Astrocyte (in vitro differentiated cells and primary cell): ENCODE data around the gene RALGAPA1.

ENCODE experiments used
- CTCF ChIP-seq: IDR thresholded peaks from 2 replicates; pipeline ENCODE4 v1.5.1; 2011; ENCODE audit warnings: low read depth, mild to moderate bottlenecking, inconsistent platforms, low read length, moderate library complexity; ENCODE audit not compliant: insufficient read depth
- EZH2 ChIP-seq: IDR thresholded peaks from 2 replicates; pipeline ENCODE4 v1.6.1; 2012; ENCODE audit warnings: mild to moderate bottlenecking, low read length, inconsistent platforms; ENCODE audit not compliant: insufficient read depth

DNA sequence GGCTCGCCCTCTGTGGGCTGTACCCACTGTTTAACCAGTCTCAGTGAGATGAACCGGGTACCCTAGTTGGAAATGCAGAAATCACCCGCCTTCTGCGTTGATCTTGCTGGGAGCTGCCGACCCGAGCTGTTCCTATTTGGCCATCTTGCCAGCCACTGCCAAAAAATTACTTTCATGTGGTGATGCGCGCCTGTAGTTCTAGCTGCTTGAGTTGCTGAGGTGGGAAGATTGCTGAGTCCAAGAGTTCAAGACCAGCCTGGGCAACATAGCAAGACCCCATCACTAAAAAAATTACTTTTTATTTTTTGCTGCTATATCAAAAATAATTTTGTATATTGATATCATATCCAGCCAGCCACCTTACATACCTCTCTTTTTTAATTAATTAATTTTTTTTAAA, 35.4 kb upstream of the RALGAPA1 start:
- no peak for TF ChIP-seq EZH2
- no peak for TF ChIP-seq CTCF
